CD4-positive, alpha-beta T cell treated with Interleukin-6 at 100 ng/mL for 8 hours (primary cell): ENCODE data around the gene TMOD3.
"Not testable (repeated sequence)": the region's sequence is repeated elsewhere in the genome, so short reads cannot be mapped to it uniquely, and the experiment has no call there.

ENCODE experiments used
- DNase-seq: peaks from one replicate; pipeline ENCODE4 v3.0.0-alpha.2; 2020; ENCODE audit warnings: mixed read lengths, low spot score

The TMOD3 gene

DNA sequence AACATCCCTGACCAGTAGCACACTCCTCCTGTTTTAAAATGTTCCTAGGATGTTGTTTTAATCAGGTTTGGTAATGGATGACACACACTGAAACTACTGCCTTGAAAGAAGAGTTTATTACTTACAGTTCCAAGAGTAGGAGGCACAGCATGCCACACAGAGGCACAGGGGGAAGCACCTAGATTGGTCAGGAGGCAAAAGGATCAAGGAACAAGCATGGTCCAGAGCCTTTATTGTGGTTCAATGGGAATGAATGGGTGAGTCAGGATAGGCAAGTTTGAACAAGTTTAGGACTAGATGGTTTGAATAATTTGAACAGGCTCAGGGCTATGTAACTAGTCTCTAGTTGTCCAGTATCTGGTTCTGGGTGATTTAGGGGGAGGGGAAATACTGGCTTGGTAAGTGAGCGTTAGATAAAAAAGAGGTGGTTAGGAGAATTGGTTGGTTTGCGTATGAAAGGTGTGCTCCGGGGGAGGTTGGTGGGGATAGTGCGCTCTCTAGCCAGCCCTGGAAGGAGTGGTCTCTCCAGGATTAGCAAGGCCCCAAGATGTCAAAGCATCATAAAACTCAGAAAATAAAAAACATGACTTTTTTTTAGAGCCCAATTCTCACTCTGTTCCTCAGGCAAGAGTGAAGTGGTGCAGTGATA is 35.1 kb downstream of the TMOD3 start:
- no peak for DNase-seq

- DNase-seq: no peak
These were observed 35.9 kb downstream of the TMOD3 start for GRCh38 chr15:51865317-51865716.

DNA sequence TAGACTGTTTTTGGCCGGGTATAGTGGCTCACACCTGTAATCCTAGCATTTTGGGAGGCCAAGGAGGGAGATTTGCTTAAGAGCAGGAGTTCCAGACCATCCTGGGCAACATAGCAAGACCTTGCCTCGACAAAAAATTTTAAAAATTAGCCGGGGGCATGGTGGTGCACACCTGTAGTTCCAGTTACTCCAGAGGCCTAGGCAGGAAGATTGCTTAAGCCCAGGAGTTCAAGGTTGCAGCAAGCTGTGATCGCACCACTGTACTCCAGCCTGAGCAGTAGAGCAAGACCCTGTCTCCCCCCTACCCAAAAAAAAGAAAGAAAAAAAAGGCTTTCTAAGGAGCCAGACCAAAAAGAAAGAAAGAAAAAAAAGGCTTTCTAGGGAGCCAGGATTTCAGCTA is 36.7 kb downstream of the TMOD3 start:
- DNase-seq: no peak

DNA sequence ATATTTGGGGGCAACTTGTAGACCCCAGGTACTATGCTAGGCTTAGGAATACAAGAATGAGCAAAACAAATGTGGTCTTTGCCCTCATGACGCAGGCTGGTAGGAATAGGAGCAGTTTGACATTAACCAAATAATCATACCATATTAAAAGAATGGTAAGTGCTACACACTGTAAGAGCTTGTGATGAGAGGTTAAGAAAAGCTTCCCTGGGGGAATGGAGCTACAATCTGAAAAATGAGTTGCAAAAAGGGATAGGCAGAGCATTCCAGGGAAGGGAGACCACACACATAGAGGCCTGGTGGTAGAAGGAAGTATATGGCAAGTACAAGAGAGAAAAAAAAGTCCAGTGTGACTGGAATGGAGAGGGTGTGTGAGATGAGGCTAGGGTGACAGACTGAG is 37.3 kb downstream of the TMOD3 start:
- no peak for DNase-seq

- DNase-seq: no peak
These were observed 39.6 kb downstream of the TMOD3 start for GRCh38 chr15:51869060-51869421.

GRCh38 chr15:51870774-51871173 is 41.3 kb downstream of the TMOD3 start:
- no peak for DNase-seq

GRCh38 chr15:51874751-51875644 is 45.5 kb downstream of the TMOD3 start:
- DNase-seq: no peak

GRCh38 chr15:51876169-51876568 is 46.7 kb downstream of the TMOD3 start:
- no peak for DNase-seq

DNA sequence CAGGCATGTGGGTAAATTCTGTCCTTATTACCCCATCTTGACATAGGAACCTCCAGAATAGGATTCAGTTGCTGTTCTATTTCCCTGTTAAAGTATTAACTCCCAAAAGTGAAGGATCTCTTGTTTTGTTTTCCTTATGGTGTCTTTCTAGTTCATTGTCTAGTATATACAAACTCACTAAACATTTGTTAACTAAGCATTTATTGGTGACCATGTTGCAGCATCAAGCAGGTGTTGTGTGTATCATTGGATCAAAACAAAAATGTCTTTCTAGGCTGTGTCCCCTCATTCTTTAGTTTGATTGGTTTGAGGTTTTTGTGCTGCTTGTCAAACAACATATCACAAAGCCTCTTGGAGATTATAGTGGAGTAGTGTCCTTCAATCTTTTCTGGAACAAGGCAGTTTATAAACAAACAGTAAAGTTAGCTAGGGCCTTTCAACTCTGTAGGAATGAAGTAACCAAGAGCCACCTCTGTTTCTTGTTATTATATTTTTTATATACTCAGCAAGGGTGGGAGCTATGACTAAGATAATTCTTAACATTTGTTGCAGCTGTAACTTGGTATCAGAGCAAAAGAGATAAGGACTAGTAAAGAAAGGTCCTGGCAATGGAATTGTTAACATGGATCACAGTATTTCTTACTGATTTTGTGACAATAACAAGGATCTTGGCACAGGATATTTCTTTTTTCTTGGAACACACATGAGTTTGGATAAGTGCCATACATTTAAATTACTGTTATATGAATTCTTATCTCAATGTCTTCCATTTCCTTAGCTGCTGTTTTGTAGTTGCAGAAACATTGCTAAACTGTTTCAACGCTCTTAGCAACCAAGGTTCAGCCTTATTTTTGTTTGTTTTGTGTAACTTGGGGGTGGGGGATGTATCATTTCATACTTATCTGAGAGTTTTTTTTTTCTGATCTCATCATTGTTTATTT is 49.3 kb downstream of the TMOD3 start:
- no peak for DNase-seq

DNA sequence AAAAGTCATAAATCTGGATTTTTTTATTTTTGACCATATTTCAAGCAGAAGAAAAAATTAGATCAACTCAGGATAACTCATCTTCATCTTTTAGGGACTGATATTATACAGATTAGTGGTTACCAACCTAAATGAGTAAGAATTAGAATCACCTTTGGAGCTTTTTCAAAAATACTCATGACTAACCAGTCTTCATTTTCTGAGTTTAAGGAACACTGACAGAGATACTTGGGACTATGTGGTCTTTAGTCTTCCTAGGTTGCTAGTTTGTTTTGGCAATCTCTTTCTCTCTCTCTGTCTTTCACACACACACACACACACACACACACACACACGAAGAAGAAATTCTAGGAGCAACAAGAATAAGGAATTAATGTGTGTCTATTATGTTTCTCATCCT is 50.1 kb downstream of the TMOD3 start:
- no peak for DNase-seq

GRCh38 chr15:51883271-51883837 is 53.9 kb downstream of the TMOD3 start:
- no peak for DNase-seq

GRCh38 chr15:51884041-51884440 is 54.6 kb downstream of the TMOD3 start:
- DNase-seq: no peak

- DNase-seq: no peak
These were observed 55.2 kb downstream of the TMOD3 start for GRCh38 chr15:51884517-51885236.

DNA sequence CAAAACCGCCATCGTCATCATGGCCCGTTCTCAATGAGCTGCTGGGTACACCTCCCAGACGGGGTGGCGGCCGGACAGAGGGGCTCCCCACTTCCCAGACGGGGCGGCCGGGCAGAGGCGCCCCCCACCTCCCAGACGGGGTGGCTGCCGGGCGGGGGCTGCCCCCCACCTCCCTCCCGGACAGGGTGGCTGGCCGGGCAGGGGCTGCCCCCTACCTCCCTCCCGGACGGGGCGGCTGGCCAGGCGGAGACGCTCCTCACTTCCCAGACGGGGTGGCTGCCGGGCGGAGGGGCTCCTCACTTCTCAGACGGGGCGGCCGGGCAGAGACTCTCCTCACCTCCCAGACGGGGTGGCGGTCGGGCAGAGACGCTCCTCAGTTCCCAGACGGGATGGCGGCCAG is 56.3 kb downstream of the TMOD3 start:
- not testable (repeated sequence) for DNase-seq

- DNase-seq: no peak
These were observed 58.6 kb downstream of the TMOD3 start for GRCh38 chr15:51887887-51888592.

DNA sequence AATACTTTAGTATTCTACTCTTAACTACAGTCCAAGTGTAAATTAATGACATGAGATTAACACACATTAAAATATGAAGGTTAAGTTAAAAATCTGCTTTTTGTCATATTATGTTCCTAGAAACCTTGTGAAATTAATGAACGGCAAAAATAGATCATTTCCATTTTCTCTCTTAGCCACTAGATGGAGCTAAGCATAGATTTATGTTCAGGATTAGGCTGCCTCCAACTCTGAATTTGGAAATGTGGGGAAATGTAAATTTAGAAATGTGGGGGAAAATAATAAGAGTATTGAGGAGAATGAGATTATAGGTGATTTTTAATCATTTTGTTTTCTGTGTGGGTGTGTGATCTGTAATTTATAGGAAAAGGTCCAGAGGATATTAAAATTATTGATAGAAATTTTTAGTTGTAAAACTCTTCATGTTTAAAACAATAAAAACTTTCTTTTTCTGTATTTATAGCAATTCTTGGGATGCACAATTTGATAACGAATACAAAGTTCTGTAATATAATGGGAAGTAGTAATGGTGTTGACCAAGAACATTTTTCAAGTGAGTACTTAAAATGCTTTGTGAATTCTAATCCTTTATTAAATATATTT is 59.2 kb downstream of the TMOD3 start:
- DNase-seq: peak; percentile 2

DNA sequence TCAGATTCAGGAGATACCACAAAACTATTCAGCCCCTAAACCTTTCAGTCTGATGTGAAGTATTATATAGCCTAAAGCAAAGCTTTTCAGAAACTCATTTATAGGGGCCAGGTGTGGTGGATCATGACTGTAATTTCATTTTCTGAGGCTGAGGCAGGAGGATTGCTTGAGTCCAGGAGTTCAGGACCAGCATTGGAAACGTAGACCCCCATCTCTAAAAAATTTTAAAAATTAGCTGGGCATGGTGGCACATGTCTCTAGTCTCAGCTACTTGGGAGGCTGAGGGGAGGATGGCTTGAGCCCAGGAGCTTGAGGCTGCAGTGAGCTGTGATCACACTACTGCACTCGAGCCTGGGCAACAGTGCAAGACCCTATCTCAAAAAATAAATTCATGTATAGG is 60.0 kb downstream of the TMOD3 start:
- DNase-seq: no peak

DNA sequence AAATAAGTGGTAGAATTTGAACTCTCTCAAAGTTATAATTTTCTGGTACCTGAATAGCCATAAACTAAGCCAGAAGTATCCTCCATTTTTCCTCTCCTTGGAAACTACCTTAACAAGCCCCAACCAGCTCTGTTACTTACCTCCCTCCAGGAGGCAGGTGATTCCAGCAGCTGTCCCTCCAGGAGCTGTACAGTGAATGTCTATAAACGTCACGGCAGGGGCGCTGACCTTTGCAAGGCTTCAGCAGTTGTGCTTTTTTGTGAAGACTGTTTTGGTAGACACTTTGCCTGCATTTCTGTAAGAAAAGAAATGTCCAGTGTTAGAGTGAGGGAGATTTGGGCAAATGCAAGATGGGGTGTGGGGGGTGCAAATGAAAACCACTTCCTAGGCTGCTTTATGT is 75.0 kb downstream of the TMOD3 start:
- DNase-seq: no peak

DNA sequence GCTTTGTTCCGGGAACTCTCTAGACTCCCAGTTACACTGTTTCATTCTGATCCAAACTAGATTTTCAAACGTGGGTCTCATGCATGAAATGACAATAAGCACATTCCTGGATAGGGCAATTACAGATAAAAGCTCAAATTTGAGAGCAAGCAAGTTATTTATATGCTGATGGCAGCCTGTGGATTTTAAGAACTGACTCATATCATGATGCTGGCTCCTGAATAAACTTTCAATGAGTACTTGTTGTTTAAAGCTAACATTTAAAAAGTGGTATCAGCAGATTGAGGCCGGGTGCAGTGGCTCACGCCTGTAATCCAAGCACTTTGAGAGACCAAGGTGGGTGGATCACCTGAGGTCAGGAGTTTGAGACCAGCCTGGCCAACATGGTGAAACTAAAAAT is 75.5 kb downstream of the TMOD3 start:
- DNase-seq: no peak

DNA sequence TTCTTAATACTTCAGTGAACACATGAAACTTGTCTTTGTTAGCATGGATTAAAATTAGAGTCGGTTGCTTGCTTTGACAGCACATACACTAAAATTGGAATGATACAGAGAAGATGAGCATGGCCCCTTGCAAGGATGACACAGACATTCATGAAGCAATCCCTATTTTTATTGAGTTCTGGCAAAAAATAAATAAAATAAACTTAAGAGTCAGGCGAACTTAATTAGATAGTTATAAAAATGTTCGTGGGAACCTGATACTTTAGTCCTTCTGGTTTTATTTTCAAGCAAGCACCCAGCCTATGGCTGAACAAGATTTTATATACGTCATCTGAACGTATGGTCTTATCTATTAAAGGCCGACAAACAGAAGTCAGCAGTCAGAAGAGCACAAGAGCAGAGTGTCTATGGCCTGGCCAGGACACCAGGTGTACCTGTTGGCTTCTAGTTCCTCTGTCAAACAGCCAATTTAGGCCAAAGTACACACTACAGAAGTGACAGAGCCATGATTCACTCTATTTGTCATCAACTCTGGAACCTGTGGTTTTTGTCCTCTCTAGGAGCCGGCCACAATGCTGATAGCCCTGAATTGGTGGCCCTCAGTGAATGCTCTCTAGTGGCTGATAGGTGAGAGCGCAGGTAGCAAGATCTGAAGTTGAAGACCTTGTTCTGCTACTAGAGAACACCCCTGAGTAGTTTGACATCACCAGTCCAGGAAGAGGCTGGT is 77.8 kb downstream of the TMOD3 start:
- DNase-seq: no peak
